GM23338 (cell line): ENCODE data around the gene TAGLN. TPM values are rescaled to one million over a fixed set of nuclear protein-coding genes. Genes with fewer than 3 reads are reported as not detected.

Source experiments
- ATAC-seq: fragments of 200-7000 bp; cut with Tn5 transposase; 3 replicates; pipeline ENCODE4 v1.9.1; 2020
- DNase-seq: peaks from one replicate; pipeline ENCODE4 v3.0.0-alpha.2; 2015; ENCODE audit warnings: low spot score
- H2AFZ ChIP-seq: fragments of 200-600 bp; sonication (generic); 2 replicates; pipeline ENCODE4 v1.8.0; 2016; ENCODE audit warnings: antibody characterized with exemption, mild to moderate bottlenecking, moderate library complexity
- H3F3A ChIP-seq: fragments of 200-600 bp; sonication (generic); replicated peaks from 2 replicates; pipeline ENCODE4 v1.8.0; 2017; ENCODE audit warnings: antibody characterized with exemption, mixed run types, low read depth
- H3K27ac ChIP-seq: fragments of 200-600 bp; sonication (generic); 2 replicates; pipeline ENCODE4 v1.6.1; 2016; ENCODE audit warnings: low read depth
- H3K27me3 ChIP-seq: fragments of 200-600 bp; sonication (generic); 2 replicates; pipeline ENCODE4 v1.8.0; 2016; ENCODE audit warnings: mild to moderate bottlenecking, mixed run types, moderate library complexity; ENCODE audit not compliant: insufficient read depth
- H3K36me3 ChIP-seq: fragments of 200-600 bp; sonication (generic); 2 replicates; pipeline ENCODE4 v1.8.0; 2016; ENCODE audit warnings: mild to moderate bottlenecking; ENCODE audit not compliant: insufficient read depth
- H3K4me1 ChIP-seq: fragments of 200-600 bp; sonication (generic); 2 replicates; pipeline ENCODE4 v1.8.0; 2016; ENCODE audit warnings: mild to moderate bottlenecking, moderate library complexity; ENCODE audit not compliant: insufficient read depth
- H3K4me2 ChIP-seq: fragments of 200-600 bp; sonication (generic); 2 replicates; pipeline ENCODE4 v1.7.1; 2017; ENCODE audit warnings: mixed run types
- H3K4me3 ChIP-seq: fragments of 200-600 bp; sonication (generic); 2 replicates; pipeline ENCODE4 v1.6.1; 2016; ENCODE audit warnings: mixed run types
- H3K79me2 ChIP-seq: fragments of 200-600 bp; sonication (generic); replicated peaks from 2 replicates; pipeline ENCODE4 v1.8.0; 2017; ENCODE audit warnings: mild to moderate bottlenecking; ENCODE audit not compliant: insufficient read depth
- H3K9me2 ChIP-seq: fragments of 200-600 bp; sonication (generic); 2 replicates; pipeline ENCODE4 v1.8.0; 2017; ENCODE audit not compliant: insufficient read depth
- H4K20me1 ChIP-seq: fragments of 200-600 bp; sonication (generic); replicated peaks from 2 replicates; pipeline ENCODE4 v1.8.0; 2017; ENCODE audit warnings: mild to moderate bottlenecking; ENCODE audit not compliant: insufficient read depth
- H3K27ac Mint-ChIP-seq: 2 replicates; pipeline ENCODE4 v1.8.0; 2020; ENCODE audit warnings: inconsistent platforms, mild to moderate bottlenecking, moderate library complexity, mixed read lengths
- H3K27me3 Mint-ChIP-seq: 3 replicates; pipeline ENCODE4 v1.8.0; 2022; ENCODE audit warnings: low read depth, mild to moderate bottlenecking, moderate library complexity, mixed read lengths, inconsistent platforms; ENCODE audit not compliant: insufficient read depth, poor library complexity
- H3K36me3 Mint-ChIP-seq: 3 replicates; pipeline ENCODE4 v1.8.0; 2021; ENCODE audit warnings: low read depth, mild to moderate bottlenecking, inconsistent platforms, moderate library complexity, mixed read lengths
- H3K4me1 Mint-ChIP-seq: 3 replicates; pipeline ENCODE4 v1.8.0; 2020; ENCODE audit warnings: mild to moderate bottlenecking, inconsistent platforms, mixed read lengths
- H3K4me3 Mint-ChIP-seq: 3 replicates; pipeline ENCODE4 v1.8.0; 2021; ENCODE audit warnings: moderate library complexity, mild to moderate bottlenecking, inconsistent platforms, mixed read lengths
- H3K9me3 Mint-ChIP-seq: 3 replicates; pipeline ENCODE4 v1.8.0; 2020; ENCODE audit warnings: moderate library complexity, mild to moderate bottlenecking, inconsistent platforms, mixed read lengths
- CREB1 ChIP-seq: fragments of 250-450 bp; sonication (Bioruptor Pico); IDR thresholded peaks from 2 replicates; pipeline ENCODE4 v1.5.0; 2020; ENCODE audit warnings: low read depth, mild to moderate bottlenecking, moderate library complexity
- CTCF ChIP-seq, 2 experiments: fragments of 200-600 bp in 1 of 2; sonication (generic) in 1 of 2; conservative IDR thresholded peaks; 2 replicates each; pipeline versions ENCODE4 v1.5.1 to v1.6.1; 2016 to 2017; ENCODE audit warnings: antibody characterized with exemption in 2 of 2, low read depth in 2 of 2, mild to moderate bottlenecking in 2 of 2, moderate library complexity in 1 of 2
- ETS1 ChIP-seq: IDR thresholded peaks from 2 replicates; pipeline ENCODE4 v1.6.1; 2016; ENCODE audit warnings: antibody characterized with exemption
- EZH2 ChIP-seq: fragments of 200-600 bp; sonication (generic); IDR thresholded peaks from one replicate; pipeline ENCODE4 v1.8.0; 2017; ENCODE audit warnings: antibody characterized with exemption, mild to moderate bottlenecking, low read depth; ENCODE audit not compliant: unreplicated experiment
- EZH2phosphoT487 ChIP-seq: fragments of 200-600 bp; sonication (generic); IDR thresholded peaks from one replicate; pipeline ENCODE4 v1.8.1; 2018; ENCODE audit warnings: antibody characterized with exemption; ENCODE audit not compliant: unreplicated experiment
- JUNB ChIP-seq: IDR thresholded peaks from one replicate; pipeline ENCODE4 v1.6.1; 2016; ENCODE audit warnings: antibody characterized with exemption; ENCODE audit not compliant: unreplicated experiment
- NANOG ChIP-seq: IDR thresholded peaks from 2 replicates; pipeline ENCODE4 v1.6.1; 2016; ENCODE audit warnings: antibody characterized with exemption, borderline replicate concordance
- POLR2AphosphoS5 ChIP-seq: IDR thresholded peaks from 2 replicates; pipeline ENCODE4 v1.6.1; 2016; ENCODE audit warnings: antibody characterized with exemption, low read depth
- REST ChIP-seq: IDR thresholded peaks from one replicate; pipeline ENCODE4 v1.6.1; 2018; ENCODE audit warnings: antibody characterized with exemption; ENCODE audit not compliant: unreplicated experiment
- STAT1 ChIP-seq: IDR thresholded peaks from one replicate; pipeline ENCODE4 v1.6.1; 2016; ENCODE audit warnings: antibody characterized with exemption; ENCODE audit not compliant: unreplicated experiment
- ZNF114 ChIP-seq: fragments of 250-450 bp; sonication (Bioruptor Pico); IDR thresholded peaks from 2 replicates; pipeline ENCODE4 v1.5.0; 2020; ENCODE audit warnings: mild to moderate bottlenecking, moderate library complexity
- ZNF331 ChIP-seq: fragments of 250-450 bp; sonication (Bioruptor Pico); IDR thresholded peaks from 2 replicates; pipeline ENCODE4 v1.5.0; 2020; ENCODE audit warnings: low read depth, mild to moderate bottlenecking, moderate library complexity
- ZNF462 ChIP-seq: fragments of 250-450 bp; sonication (Bioruptor Pico); IDR thresholded peaks from 2 replicates; pipeline ENCODE4 v1.5.0; 2020; ENCODE audit warnings: mild to moderate bottlenecking, moderate library complexity
- polyA plus RNA-seq: library from polyadenylated mRNA; unstranded; fragments of >200 nt; fragmentation: Nextera tagmentation; extraction: Ambion mirVana; gene quantifications from 2 replicates; pipeline ENCODE4 v1.2.1, GENCODE V29; 2016
- total RNA-seq: library from RNA; depleted of rRNA; stranded (reverse); fragments of >200 nt; shearing (Covaris generic); gene quantifications from 2 replicates; pipeline ENCODE4 v1.2.3, GENCODE V29; 2014

TAGLN gene
- total and polyA plus RNA-seq, 2 experiments from 2014 or later = 86.8 to 130 TPM

DNA sequence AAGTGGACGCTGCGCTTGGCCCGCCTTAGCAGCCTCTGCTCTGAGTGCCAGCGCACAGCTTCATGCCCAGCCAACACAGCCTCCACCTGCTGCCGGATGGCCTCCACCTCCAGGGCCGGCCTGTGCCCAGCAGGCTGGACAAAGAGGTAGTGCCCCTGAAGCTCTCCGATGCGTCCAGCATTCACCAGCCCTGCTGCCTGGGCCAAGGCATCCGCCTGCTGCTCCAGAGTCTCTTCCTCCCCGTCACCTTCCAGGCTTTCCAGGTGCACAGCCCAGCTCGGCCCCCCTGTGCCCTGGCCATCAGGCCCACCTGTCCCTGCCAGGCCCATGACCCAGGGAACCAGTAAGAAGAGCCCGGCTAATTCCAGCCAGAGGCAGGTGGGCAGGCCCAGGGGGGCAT is 30.2 kb downstream of the TAGLN start:
- H3K27ac Mint-ChIP-seq = no peak overlapping the region
- Histone ChIP-seq H3K79me2 (peaks cover 34% of the 10 kb centered on the region), H3K36me3 (no peaks in the 10 kb centered on the region), H3K4me3 (no peak overlapping the region), H3K9me2 (no peaks in the 10 kb centered on the region), H3K27ac (no peak overlapping the region), H4K20me1 (peaks cover 7% of the 10 kb centered on the region; the same call in 1 of the 2 replicates), H3K27me3 (no peaks in the 10 kb centered on the region), H3F3A (peaks cover 7% of the 10 kb centered on the region; the same call in 1 of the 2 replicates), H2AFZ (no peak overlapping the region), H3K4me2 (no peak overlapping the region), H3K4me1 (peaks cover 7% of the 10 kb centered on the region)
- H3K36me3 Mint-ChIP-seq = peaks cover 16% of the 10 kb centered on the region
- ATAC-seq = no peak
- no peaks in the 10 kb centered on the region for H3K9me3 Mint-ChIP-seq
- DNase-seq = no peak
- H3K4me3 Mint-ChIP-seq = no peak overlapping the region
- H3K27me3 Mint-ChIP-seq = peaks cover 17% of the 10 kb centered on the region
- peaks cover 25% of the 10 kb centered on the region for H3K4me1 Mint-ChIP-seq
- TF ChIP-seq ZNF462 (CRISPR knock-in tag) (no peak), EZH2phosphoT487 (no peak), CREB1 (CRISPR knock-in tag) (no peak), ETS1 (no peak), EZH2 (no peak), STAT1 (no peak), JUNB (no peak), REST (no peak), NANOG (no peak), CTCF (conservative IDR thresholded peaks at IDR 0.05; ENCODE audit: low read depth in 2 of 2) (no peak), ZNF331 (CRISPR knock-in tag) (no peak), POLR2AphosphoS5 (no peak), ZNF114 (CRISPR knock-in tag) (no peak)
